GM10266 (cell line): Measurements from ENCODE around the gene CCNG2.

Source experiments
- DNase-seq: peaks from one replicate; pipeline ENCODE4 v3.0.0; 2012; ENCODE audit errors: extremely low spot score
- CTCF ChIP-seq: IDR thresholded peaks from 2 replicates; pipeline ENCODE4 v1.5.1; 2012; ENCODE audit warnings: mild to moderate bottlenecking, low read depth; ENCODE audit not compliant: control insufficient read depth, insufficient read depth; ENCODE audit errors: missing control alignments

Gene CCNG2

GRCh38 chr4:77194989-77195388 is 38.0 kb downstream of the CCNG2 start:
- TF ChIP-seq CTCF, result no peak
- DNase-seq, result no peak

- no peak for TF ChIP-seq CTCF
- peak; percentile 31 for DNase-seq
These were observed 39.9 kb downstream of the CCNG2 start for GRCh38 chr4:77196866-77197265.

- TF ChIP-seq CTCF, result no peak
- DNase-seq, result no peak
These were observed 40.4 kb downstream of the CCNG2 start for GRCh38 chr4:77197361-77197760.

GRCh38 chr4:77197831-77198230 is 40.8 kb downstream of the CCNG2 start:
- no peak for DNase-seq
- TF ChIP-seq CTCF, result no peak

- no peak for DNase-seq
- TF ChIP-seq CTCF, result no peak
These were observed 42.3 kb downstream of the CCNG2 start for GRCh38 chr4:77199276-77199675.

GRCh38 chr4:77199701-77200100 is 42.7 kb downstream of the CCNG2 start:
- no peak for DNase-seq
- no peak for TF ChIP-seq CTCF

GRCh38 chr4:77201343-77201742 is 44.3 kb downstream of the CCNG2 start:
- no peak for DNase-seq

More at GRCh38 chr4:77201343-77201742, 44.3 kb downstream of the CCNG2 start:
- no peak for TF ChIP-seq CTCF
